Activated naive CD4-positive, alpha-beta T cell treated with anti-CD3 and anti-CD28 coated beads, Interleukin-2, amount 50 U/mL, for 72 hours (primary cell): Measurements from ENCODE around the gene FOLR2. TPM values are rescaled to one million over a fixed set of nuclear protein-coding genes. Genes with fewer than 3 reads are reported as not detected.

Experiments used
- ATAC-seq, 2 donors: fragments of 150-1000 bp; cut with Tn5 transposase; 2 replicates each; pipeline ENCODE4 v1.10.0; 2021; ENCODE audit warnings: mild to moderate bottlenecking in 2 of 2, moderate library complexity in 2 of 2
- DNase-seq, 2 donors: peaks; one replicate each; pipeline ENCODE4 v3.0.0; 2021 to 2022; ENCODE audit warnings: low spot score in 2 of 2
- H3K27ac Mint-ChIP-seq, 2 donors: one replicate each; pipeline ENCODE4 v1.8.0; 2022; ENCODE audit warnings: mild to moderate bottlenecking in 2 of 2, mixed read lengths in 2 of 2
- H3K36me3 Mint-ChIP-seq, 2 donors: one replicate each; pipeline ENCODE4 v1.8.0; 2022; ENCODE audit warnings: mixed read lengths in 2 of 2
- H3K9me3 Mint-ChIP-seq, 2 donors: one replicate each; pipeline ENCODE4 v1.8.0; 2022; ENCODE audit warnings: mixed read lengths in 2 of 2
- total RNA-seq, 2 donors: library from RNA; stranded (reverse); gene quantifications; one replicate each; pipeline ENCODE4 v1.2.3, GENCODE V29; 2022

Gene FOLR2
- total RNA-seq, 2 donors from 2014 or later = not detected

GRCh38 chr11:72267956-72268617 lies 51.5 kb downstream of the FOLR2 start:
- no peak for ATAC-seq
- no peak overlapping the region for H3K27ac Mint-ChIP-seq
- H3K36me3 Mint-ChIP-seq = no peaks in the 10 kb centered on the region
- no peaks in the 10 kb centered on the region for H3K9me3 Mint-ChIP-seq
- no peak for DNase-seq

Other genes with a start within 250 kb of the FOLR2 start
- gene IL18BP, start 217.9 kb upstream of the FOLR2 start, total RNA-seq = 10 to 100 TPM; 12.5 to 13.8 TPM
- gene NUMA1, start 136.3 kb upstream of the FOLR2 start, total RNA-seq = 100 to 1,000 TPM; 206 to 209 TPM
- gene LRRC51, start 135.9 kb upstream of the FOLR2 start, total RNA-seq = 1 to 10 TPM; 4.1 to 8.3 TPM
- gene LAMTOR1, start 113.5 kb upstream of the FOLR2 start, total RNA-seq = 10 to 100 TPM; 40.9 to 60.0 TPM
- not detected for gene TOMT, start 110.9 kb upstream of the FOLR2 start, total RNA-seq
- 10 to 100 TPM; 50.5 to 60.1 TPM for gene ANAPC15, start 104.1 kb upstream of the FOLR2 start, total RNA-seq
- not detected for gene FOLR3, start 81.1 kb upstream of the FOLR2 start, total RNA-seq
- gene FOLR1, start 24.7 kb upstream of the FOLR2 start, total RNA-seq = not detected
- 100 to 1,000 TPM in 1 of 2 donors, 10 to 100 TPM in 1; 97.0 to 132 TPM for gene INPPL1, start 8.0 kb downstream of the FOLR2 start, total RNA-seq
- gene PHOX2A, start 27.4 kb downstream of the FOLR2 start, total RNA-seq = not detected
- 10 to 100 TPM; 40.0 to 58.4 TPM for gene CLPB, start 217.7 kb downstream of the FOLR2 start, total RNA-seq